Ureter (tissue), 1 donor: ENCODE data around the gene C17orf113. TPM values are rescaled to one million over a fixed set of nuclear protein-coding genes. Genes with fewer than 3 reads are reported as not detected.
"Not testable (repeated sequence)": the region's sequence is repeated elsewhere in the genome, so short reads cannot be mapped to it uniquely, and the experiment has no call there.

ENCODE experiments used
- DNase-seq: peaks from one replicate; pipeline ENCODE4 v3.0.0-alpha.2; 2020; ENCODE audit warnings: low spot score
- total RNA-seq: library from RNA; stranded (reverse); gene quantifications from one replicate; pipeline ENCODE4 v1.2.4, GENCODE V29; 2023
- donor health status: DM: yes; HTN: yes; CAD: no.

C17orf113 gene
- total RNA-seq, 1 donor from 2014 or later = 1.9 TPM

- DNase-seq = no peak
These were observed 7.6 kb downstream of the C17orf113 start for GRCh38 chr17:42042598-42043319.

DNA sequence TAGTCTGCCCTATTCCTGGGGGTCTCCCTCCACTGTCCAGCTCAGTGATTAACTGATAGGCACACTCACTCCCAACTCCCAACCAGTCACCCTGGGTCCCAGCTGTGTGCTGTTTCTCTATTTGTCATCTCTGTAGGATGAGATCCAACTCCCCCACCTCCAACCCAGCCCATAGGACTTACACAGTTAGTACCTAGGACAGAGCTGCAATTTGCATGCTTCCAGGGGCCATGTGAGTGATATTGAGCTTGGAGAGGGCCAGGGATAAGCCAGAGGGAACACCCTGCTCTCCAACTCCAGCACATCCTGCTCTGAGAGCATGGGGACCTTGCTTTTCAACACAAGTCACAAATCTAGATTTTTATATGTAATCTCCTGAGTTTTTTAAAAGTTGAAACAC, 8.8 kb downstream of the C17orf113 start:
- no peak for DNase-seq

DNA sequence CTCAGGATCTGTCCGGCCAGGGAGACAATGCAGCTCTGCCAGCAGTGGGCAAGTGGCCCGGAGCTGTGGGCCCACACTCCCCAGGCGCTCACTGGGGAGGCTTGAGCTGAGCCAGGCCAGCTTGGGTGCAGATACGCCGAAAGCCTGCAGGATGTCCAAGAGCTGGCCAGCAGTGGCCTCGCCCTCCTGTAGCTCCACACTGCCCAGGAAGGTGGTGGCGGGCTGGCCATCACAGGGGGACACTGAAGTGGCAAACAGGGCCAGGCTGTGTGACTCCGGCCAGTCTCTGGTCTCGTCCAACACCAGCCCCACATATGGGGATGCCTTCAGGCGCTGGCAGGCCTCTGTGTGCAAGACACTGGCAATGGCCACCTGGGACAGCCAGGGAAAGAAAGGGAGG, 9.6 kb downstream of the C17orf113 start:
- no peak for DNase-seq

DNA sequence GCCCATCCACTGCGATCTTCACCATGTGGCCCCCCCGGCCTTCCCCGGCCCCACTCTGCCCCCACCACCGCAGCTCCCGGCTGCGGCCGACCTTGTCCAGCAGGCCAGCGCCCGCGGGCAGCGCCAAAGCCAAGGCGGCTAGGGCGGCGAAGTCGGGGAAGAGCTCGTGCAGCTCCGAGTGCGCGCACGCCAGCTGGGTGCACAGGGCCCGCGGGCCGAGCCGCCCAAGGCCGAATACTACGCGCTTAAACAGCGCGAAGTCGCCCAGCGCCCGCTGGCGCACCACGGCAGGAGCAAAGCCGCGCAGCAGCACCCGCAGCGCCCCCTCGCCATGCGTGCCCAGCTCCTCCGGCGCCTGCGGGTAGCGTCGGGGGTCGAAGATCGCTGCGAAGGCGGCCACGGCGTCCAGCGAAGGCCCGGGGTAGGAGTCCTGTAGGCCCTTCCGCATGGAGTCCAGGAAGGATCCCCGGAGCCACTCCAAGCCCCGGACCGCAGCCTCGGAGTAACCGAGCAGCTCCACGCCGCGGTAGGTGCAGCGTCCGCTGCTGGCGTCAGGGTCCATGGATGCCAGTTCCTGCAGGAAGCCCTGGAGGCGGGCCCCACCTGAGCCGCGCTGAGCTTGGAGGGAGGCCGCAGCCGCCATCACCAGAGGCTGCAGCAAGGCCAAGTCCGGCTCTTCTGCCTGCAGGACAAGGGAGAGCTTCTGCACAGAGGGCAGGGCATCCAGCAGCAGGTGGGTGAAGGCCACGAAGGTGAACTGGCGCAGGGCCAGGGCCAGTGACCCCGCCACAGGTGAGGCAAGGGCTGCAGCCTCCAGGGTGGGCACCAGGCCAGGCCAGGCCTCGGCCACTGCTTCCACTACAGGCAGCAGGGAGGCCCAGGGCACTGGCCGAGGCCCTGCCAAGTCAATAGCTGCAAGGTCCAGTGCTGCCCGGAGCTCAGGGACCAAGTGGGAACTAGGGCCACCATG, 10.3 kb downstream of the C17orf113 start:
- no peak for DNase-seq

DNA sequence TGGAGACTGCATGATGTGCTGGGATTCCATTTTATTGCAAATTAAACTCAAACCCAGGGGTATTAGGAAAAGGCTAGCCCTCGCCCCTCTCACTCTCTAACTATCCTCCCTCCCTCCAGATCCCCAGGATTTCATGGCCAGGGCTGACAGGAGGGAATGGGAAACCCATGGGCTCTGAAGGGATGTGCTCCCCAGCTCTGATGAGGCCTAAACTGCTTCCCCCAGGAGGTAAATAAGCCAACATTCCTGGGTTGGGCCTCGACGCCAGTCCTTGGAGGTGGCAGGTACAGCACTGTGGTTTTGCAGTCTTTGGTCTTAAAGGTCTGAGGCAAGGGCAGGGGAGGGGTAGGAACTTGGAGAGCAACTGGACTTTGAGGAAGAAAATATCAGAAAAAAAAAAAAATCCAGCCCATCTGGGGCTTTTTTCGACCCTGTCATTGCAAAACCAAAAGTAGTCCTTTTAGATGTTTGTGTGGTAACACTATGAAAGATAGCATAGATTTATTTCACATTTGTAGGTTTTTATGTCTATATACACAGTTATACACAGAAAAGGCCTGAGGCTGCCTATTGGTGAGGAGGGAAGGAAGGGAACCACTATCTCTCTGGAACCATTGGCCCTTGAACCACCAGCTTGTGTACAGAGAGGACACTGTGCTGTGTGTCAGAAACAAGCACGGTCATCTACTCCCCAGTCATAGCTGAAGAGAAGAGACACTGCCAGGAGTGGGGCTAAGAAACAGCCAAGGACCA, 12.0 kb downstream of the C17orf113 start:
- DNase-seq = no peak

- no peak for DNase-seq
These were observed 16.3 kb downstream of the C17orf113 start for GRCh38 chr17:42034059-42034458.

- no peak for DNase-seq
These were observed 18.8 kb downstream of the C17orf113 start for GRCh38 chr17:42031584-42031983.

DNA sequence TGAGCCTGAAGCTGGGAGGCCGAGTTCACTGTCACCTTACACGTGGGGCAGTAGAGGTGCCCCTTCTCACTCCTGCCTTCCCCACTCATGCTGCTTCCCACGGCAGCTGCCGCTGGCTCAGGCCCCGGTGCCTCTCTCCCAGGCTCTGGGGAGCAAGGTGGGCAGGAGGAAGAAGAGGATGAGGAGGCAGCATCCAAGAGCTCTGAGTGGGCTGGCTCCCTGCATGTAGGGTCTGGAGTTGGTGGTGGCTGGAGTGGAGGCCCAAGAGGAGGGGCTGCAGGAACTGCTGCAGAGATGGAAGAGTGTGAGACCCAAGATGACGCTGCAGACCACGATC, 21.6 kb downstream of the C17orf113 start:
- DNase-seq = no peak

GRCh38 chr17:42027961-42028790, 22.2 kb downstream of the C17orf113 start:
- DNase-seq = no peak

DNA sequence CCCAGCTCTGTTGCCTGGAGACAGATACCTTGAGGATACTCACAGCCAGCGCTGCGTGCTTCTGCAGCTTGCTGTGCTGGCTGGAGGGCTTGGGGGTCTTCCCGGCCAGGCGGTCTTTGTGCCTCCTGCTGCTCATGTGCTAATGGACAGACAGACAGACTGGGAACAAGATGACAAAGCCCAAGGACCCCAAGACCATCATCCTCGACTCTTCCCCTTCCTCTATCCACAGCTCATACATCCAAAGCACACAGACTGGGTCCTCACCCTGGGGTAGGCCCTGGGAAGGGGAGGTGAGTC, 22.9 kb downstream of the C17orf113 start:
- no peak for DNase-seq

DNA sequence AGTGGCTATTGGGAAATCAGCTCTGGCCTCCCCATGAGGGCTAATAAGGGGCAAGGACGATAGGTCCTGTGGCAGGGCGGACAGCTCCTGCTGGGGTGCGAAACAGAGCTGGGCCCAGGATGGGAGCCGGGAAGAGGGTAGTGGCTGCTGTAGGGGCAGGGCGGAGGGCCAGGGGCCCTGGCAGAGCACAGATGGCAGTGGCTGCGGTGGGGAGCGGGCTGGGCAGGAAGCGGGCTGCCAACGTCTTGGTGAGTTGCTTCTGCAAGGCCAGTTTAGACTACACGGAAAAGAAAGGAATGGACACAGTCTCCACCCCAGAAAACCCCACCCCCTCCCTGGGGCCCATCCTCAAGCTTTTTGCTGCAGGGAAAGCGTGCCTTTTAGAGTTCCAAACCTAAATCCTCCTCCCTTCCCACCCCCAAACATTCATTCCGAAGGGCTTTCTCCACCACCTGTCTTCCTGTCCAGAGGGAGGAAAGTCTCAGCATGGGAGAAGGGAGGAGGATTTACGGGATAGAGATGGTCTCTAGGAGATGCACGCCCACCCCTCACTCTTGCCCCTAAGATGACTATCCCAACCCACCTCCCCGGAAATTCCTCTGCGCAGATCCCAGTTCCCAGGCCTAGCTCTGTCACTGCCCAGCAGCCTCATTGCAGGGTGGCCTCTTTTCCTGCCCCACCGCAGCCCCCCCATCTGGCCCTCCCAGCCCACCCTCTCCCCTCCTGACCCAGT, 23.4 kb downstream of the C17orf113 start:
- DNase-seq = no peak

GRCh38 chr17:42025936-42026335, 24.5 kb downstream of the C17orf113 start:
- DNase-seq = no peak

- DNase-seq = no peak
These were observed 25.2 kb downstream of the C17orf113 start for GRCh38 chr17:42025191-42025579.

- DNase-seq = no peak
These were observed 26.7 kb downstream of the C17orf113 start for GRCh38 chr17:42023524-42024349.

DNA sequence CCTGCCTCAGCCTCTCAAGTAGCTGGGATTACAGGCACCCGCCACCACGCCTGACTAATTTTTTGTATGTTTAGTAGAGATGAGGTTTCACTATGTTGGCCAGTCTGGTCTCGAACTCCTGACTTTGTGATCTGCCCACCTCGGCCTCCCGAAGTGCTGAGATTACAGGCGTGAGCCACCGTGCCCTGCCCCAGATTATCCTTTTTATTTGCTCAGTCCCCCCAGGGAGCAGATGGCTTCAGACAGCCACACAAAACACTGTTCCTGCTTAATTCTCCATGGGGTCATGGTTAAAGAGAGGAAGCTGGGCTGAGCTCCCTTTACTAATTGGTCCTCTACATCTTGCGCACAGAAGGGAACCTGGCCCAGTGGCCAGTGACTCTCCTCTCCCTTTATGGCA, 29.6 kb downstream of the C17orf113 start:
- not testable (repeated sequence) for DNase-seq

DNA sequence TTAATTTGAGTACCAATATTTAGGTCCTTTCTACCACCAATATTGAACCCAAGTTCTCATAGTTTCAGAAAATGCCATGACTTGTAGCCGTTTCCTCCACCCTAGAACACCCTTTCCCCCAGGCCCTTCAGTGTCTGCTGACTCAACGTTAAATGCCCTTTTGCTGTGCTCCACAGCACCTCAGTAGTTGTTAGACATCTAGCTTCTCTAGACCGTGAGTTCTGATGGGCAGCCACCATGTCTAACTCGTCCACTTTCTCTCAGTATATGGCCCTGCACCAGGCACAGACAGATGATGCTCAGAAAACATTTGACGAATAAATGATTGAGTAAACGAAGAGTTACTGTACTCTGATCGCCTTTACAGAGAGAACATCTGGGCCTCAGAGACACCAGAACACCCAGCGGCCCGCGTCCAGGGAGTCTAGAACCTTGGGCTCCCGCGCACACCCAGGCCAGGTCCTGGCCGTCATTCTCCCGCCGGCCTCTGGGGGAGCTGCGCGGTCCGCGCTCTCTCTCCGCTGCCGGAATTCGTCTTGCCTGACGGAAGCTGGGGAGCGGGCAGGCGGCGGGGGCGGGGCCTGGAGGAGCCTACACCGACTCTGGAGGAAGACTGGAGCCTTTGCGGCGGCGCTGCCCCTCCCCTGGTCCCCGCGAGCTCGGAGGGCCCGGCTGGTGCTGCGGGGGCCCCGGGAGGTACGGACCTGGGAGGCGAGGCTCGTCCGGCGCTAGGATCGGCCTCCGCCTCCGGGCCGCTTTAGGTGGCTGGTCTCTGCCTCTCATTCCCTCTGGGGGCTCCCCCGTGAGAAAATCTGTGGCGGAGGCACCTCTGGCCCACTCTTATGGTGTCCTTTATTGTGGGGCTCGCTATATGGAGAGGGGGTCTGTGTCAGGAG, 30.6 kb downstream of the C17orf113 start, which contains the start of gene NKIRAS2:
TSS of gene NKIRAS2 (plus strand) at position 582 of the 896 bp plus-strand sequence. CDS start 1,488 bp downstream, outside the sequence.
- peak; percentile 95 for DNase-seq

GRCh38 chr17:42018988-42019387, 31.4 kb downstream of the C17orf113 start:
- DNase-seq = no peak

GRCh38 chr17:42018339-42018738, 32.1 kb downstream of the C17orf113 start:
- no peak for DNase-seq

GRCh38 chr17:42017866-42018200, 32.6 kb downstream of the C17orf113 start:
- no peak for DNase-seq
